Stimulated activated CD8-positive, alpha-beta memory T cell treated with anti-CD3 and anti-CD28 coated beads, Interleukin-2, amount 100 ng/mL, for 48 hours (primary cell): ENCODE data around the gene IGF1.

Source experiments
- DNase-seq, 2 donors: peaks; one replicate each; pipeline ENCODE4 v3.0.0-alpha.2; 2020; ENCODE audit warnings: low read depth in 2 of 2

The IGF1 gene

GRCh38 chr12:102497743-102498142 is 17.4 kb upstream of the IGF1 start:
- no peak for DNase-seq

DNA sequence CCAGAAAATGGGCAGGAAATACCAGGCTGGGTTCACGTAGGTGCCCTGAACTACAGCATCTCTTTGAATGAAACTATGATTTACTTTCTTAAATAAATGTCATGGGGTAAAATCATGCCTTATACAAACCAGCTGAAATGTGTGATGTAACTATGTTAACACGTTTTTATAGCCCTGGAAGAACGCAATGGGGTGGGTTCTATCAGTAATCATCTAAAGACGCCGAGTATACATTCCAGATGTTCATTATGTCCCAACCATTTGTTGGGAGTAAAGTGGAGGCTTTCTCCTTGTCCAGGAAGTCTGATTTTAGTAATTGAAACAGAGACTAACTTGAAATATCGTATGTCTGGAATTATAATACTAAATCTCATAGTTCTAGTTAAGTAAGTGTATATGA is 16.2 kb upstream of the IGF1 start:
- DNase-seq: no peak

DNA sequence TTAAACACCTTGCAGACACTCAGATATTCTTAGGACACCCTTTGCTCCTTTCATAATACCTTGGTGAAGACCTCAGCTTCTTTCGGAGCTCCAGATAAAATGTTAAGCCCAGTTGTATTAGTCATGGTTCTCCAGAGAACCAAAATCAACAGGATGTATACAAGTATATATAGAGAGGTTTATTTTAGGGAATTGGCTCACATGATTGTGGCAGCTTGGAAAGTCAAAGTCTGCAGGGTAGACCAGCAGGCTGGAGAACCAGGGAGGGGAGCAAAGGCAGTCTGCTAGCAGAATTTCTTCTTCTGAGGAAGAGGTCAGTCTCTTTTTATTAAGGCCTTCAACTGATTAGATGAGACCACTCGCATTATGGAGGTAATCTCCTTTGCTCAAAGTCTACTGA is 6.9 kb upstream of the IGF1 start:
- no peak for DNase-seq

GRCh38 chr12:102486153-102486552 is 5.8 kb upstream of the IGF1 start:
- no peak for DNase-seq

DNA sequence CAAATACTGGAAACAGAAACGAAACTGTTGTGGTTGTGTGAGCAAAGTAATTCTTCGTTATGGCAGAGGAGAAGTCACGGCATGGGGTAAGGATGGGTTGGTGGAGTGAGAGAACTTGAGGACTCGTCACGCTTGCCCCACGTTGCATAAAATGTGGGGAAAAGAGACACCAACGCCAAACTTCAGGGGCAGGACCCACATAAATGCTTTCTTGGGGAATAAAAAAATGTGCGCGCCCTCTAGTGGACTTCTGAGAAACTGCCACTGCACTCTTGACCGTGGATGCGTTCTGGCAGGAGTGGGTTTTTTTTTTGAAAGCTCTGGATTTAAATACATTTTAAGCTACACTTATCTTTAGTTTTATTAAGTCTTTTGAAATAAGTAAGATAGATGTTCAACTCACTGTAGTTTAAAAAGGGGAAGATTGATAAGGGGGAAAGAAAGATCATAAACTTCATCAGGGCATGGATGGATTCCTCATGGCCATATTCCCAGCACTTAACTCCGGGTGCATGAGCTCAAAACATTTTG is 4.1 kb upstream of the IGF1 start:
- DNase-seq: peak; percentile 36 to 49

DNA sequence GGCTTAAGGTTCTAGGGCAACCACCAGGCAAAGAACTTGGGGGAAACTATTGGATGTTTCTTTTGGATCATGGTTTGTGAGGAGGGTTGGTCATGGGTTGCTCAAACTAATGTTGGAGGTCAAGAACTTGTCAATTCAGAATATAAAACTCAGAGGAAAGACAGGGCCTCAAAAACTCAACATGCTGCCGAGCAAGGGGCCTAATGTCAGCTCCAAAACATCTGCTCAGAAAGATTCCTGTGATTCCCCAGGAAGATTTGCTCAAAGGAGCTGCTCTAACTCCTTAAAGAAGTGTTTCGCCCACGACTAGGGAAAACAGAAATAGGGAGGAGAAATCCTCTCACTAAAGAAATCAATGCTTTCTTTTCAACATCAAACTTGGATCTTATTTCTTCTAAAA is 3.7 kb upstream of the IGF1 start:
- DNase-seq: no peak

DNA sequence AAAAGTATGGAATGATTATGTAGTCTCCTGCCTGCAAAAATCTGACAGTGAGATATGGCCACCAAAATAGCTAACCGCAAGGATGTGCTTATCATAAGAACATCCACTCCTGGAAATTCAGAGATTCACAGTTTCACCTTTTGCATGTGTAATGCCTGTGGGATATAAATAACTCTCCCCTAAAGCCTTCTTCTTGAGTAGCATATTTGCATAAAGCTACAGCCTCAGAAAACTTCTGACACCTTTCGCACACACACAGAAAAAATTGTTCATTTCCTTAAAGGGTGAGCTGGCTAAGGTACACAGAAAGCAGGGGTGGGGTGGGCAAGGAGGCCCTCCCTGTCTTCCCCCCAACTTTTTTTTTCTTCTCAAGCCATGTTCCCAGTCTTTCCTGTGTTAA is 3.1 kb upstream of the IGF1 start:
- DNase-seq: no peak

GRCh38 chr12:102481705-102482425 is 1.5 kb upstream of the IGF1 start:
- DNase-seq: no peak

DNA sequence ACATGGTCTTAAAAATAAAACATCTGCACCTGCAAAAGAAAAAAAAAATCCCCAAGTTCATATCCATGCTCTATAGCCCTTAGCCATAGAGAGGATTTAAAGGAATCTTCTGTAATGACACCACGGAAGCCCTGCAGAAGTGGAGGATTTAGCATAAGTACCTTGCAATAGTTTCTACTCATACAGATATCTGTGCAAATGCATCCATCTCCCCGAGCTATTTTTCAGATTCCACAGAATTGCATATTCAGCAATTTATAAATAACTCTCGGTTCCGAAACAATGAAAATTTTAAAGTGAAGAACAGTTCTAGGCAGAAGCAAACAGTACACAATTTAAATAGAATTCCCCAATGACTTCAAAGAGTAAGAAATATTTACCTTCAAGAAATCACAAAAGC is 424 bp downstream of the IGF1 start:
- no peak for DNase-seq

DNA sequence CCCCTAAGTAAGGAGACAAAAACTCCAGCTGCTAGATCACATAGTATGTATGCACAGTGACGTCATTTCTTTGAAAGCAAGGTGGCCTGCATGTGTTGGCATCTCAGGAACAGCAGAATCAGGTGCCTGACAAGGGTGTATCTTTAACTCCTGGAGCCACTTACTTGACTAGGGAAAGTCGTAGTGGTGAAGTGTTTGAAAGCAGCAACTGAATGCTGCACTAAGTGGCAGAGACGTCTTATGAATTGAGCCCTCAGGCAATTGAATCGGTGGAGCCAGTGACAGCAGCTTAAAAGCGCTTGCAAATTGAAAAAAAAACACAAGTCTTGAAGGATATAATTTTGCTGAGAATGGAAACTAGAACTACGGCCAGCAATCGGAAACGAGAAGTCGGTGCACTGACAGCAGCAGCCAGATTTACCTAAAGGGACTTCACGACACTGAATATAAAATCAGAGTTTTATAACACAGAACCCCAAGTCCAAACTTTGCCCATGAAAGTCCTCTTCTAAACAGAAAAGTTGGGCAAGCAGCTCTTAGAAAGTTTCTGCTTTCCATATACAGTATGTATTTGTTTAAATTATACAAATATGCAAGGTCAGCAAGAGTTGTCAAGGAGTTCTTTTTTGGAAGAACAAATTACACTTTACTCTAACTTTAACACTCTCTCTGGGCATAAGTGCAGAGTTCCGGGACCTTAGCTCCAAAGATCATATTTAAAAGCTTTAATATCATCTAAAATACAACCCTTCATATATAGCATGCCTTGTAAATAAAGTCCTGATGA is 1.1 kb downstream of the IGF1 start:
- DNase-seq: no peak

DNA sequence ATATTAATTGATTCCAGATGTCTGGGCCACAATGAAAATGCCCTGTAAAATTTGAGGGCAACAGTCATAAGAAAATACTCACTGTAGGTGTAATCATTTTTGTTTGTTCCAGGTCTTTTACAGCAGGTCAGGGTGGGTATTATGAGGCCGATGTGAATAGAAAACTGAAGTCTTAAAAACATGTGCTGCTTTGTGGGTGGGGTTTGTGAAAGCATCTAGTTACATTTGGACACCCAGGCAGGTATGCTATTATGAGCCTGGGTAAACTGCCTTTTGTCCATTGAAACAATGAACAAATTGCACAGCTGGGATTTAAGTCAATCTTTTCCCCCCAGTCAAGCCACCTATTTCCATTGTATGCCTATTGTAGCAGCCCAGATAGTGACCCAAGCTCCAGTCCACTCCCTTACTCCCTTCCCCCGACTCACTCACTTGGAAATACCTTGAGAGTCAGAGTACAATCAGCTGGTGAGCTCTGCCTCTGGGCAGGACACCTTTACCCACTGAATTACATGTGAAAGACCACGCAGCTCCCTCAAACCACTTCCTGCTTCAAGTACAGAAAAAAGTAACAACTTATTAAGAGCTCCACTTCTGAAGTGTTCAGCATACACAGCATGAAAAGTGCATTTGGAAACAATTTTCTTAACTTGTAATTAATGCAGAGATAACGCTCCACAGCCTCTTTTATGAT is 1.8 kb downstream of the IGF1 start:
- DNase-seq: peak; percentile 23 to 24

- no peak for DNase-seq
Observed at GRCh38 chr12:102475355-102475754, 5.0 kb downstream of the IGF1 start.

DNA sequence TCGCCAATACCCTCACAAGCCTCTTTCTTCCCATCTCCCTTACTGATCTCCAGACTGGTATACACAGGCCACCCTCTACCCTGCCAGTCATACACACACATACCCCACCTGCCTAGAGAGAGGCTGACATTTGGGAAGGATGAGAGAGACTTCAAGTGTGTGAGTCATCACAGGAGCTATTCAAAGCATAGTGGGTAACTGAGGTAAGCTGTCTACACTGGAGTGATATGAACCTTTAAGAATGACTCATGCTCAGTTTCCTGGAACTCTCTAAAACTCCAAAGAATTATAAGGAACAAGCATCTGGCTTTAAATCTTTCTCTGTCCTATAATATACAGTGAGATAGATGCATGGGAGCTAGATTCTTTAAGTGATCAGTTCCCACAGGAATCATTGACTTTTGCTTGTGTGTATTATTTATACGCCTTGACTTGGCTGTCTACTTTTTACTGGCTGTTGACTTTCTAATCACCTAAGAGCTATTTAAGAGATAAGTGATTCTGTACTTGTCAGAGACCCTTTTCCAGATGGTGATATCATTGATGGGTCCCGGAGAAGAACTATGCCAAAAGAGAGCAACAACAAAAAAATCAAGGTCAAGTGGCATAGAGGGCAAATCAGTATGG is 5.8 kb downstream of the IGF1 start:
- no peak for DNase-seq

GRCh38 chr12:102472496-102472895 is 7.9 kb downstream of the IGF1 start:
- DNase-seq: no peak

DNA sequence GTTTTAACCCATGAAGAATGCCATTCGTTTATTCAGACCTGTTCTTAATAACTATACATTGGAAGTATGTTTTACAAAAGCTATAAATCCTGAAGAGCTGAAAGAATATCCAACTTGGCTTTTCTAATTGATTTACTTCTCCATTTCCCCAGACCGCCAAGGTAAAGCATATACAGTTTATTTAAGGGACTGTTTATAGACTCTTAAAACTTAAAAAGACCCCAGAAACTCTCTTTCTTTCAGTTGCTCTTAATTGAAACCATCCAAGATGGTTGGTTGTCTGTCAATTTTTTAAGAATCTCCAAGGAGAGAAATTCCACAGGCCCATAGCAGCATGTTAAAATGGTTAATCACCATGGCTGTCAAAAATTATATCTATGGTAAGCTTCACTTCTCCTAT is 8.8 kb downstream of the IGF1 start:
- DNase-seq: no peak

GRCh38 chr12:102470945-102471344 is 9.4 kb downstream of the IGF1 start:
- DNase-seq: no peak

- DNase-seq: no peak
Observed at GRCh38 chr12:102468261-102468915, 12.0 kb downstream of the IGF1 start.

- DNase-seq: no peak
Observed at GRCh38 chr12:102465762-102466560, 14.4 kb downstream of the IGF1 start.

DNA sequence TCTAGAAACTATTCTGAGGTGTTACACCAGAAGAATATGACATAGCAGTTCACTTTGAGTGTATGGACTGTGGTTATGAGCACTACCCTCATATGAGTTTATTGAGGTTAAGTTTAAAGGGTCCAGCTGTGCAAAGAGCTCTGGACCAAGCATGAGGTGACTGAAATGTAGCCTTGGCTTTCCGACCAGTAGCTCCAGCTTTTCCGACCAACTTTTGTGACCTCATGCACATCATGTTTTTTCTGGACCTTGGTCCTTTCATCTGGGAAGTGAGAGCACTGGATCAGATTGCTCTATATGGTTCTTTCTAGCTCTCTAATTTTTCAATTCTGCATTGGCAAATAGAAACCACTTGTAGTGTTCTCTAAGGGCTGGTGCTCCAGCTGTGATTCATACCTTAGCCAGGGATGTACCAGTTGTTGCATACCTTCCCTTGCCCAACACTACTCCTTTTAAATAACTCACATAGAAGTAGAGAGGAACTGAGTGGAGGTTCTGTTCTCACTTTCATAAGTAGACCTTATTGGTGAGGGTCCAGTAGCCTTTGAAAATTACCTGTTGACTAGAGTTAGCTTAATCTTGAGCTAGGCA is 16.6 kb downstream of the IGF1 start:
- no peak for DNase-seq

DNA sequence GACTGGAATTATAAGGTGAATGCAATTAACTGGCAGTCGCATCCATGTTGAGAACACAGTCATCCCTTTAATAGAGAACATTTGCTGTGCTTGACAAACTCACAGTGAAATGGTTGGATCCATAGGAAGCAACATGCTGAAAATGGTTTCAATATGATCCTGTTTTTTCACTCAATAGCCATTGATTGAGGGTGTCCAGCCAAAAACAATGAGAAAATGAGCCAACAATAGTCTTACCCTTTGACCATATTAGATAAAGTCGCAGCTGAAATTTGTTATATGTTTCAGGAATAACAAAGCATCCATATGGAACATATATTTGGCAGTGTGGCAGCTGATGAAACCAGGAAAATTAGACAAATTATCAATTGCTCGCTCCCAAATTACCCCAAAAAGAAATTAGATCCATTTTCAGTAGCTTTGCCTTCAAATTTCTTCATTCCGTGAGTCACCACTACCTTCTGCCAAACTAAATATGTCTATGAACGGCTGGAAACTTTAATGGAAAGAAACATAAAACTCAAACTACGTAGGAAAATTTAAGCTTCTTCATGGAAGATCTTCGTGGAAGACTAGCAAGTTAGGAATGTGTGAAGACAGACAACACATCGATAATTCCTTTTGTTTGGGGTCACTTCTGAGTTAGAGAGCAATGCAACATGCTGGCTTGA is 17.4 kb downstream of the IGF1 start:
- no peak for DNase-seq
